NCI-H2081 treated with DMSO at 0.1 percent for 48 hours (cell line): ENCODE results near the gene KDR.

ENCODE experiments used
- DNase-seq: peaks from one replicate; lab custom pipeline; 2025; lab: John Stamatoyannopoulos, UW

Gene KDR

DNA sequence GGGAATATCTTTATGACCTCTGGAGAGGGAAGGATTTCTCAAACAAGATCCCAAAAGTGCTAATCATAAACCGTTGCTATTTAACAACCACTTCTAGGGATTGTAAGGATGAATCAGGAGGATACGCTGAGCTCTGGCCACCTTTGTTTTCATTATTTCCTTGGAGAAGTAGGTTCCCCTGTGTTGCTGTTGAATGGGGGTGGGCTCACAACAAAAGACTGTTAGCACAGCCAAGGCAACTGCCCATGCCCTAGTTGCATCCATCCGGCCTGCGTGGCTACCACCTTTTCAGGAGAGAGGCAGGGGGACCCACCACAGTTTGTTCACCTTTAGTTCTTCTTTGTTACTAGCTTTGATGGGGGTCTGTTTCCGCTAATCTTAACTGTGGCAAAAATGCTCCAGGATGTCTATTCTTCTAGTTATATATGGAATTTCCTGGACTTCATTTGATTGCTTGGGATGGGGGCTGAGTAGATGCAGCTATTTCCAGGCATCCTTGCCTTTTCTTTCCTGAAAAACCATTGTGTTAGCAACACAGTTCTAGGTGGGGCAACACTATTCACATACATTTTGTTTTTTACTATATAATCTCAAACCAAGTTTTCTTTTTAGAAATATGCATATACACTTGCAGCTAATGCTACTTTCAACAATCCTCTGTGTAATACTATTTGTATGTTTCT is 95.4 kb downstream of the KDR start:
- no peak for DNase-seq

DNA sequence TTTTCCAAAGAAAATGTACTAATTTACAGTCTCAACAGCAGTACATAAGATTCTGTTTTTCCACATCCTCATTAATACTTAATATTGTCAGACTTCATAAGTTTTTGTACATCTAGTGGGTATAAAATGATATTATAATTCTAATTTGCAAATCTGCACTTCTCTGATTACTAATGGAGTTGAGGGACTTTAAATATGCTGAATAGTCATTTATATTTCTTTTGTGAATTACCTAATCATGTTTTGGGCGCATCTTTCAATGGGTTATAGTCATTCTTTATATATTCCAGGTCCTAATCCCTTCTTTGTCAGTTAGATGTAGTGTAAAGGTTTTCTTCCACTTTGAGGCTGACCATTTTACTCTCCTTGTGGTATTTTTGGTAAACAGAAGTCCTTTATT is 96.1 kb downstream of the KDR start:
- DNase-seq: no peak
